Measurements from ENCODE around the gene XPO4. TPM values are rescaled to one million over a fixed set of nuclear protein-coding genes. Genes with fewer than 3 reads are reported as not detected.

XPO4 gene
- total and polyA plus RNA-seq, 10 of the 15 experiments (the other 5 are each of a cell fraction or from before 2014, with no cell fraction given): 3.6 to 24.9 (median 18.4) TPM

DNA sequence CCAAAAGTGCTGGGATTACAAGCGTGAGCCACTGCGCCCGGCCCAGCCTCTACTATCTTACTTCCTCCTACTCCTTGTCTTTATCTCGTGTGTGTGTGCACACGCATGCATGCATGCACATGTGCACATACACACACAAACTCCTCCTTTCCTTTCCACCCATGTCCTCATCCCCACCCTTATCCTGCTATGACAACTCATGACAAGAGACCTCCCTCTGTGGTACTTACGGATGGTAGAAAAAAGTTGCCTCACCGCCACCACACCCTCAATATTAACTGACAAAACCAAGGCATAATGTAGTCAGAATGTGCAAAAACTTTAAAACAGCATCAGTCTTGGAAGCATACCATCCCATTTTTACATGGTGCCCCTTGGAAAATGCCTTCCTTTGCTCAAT, 112.9 kb downstream of the XPO4 start (continued):
- TF ChIP-seq CHD4 (IDR thresholded peaks at IDR 0.05): no peak
- TF ChIP-seq, protein P1, sequence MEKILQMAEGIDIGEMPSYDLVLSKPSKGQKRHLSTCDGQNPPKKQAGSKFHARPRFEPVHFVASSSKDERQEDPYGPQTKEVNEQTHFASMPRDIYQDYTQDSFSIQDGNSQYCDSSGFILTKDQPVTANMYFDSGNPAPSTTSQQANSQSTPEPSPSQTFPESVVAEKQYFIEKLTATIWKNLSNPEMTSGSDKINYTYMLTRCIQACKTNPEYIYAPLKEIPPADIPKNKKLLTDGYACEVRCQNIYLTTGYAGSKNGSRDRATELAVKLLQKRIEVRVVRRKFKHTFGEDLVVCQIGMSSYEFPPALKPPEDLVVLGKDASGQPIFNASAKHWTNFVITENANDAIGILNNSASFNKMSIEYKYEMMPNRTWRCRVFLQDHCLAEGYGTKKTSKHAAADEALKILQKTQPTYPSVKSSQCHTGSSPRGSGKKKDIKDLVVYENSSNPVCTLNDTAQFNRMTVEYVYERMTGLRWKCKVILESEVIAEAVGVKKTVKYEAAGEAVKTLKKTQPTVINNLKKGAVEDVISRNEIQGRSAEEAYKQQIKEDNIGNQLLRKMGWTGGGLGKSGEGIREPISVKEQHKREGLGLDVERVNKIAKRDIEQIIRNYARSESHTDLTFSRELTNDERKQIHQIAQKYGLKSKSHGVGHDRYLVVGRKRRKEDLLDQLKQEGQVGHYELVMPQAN (conservative IDR thresholded peaks at IDR 0.05): no peak

DNA sequence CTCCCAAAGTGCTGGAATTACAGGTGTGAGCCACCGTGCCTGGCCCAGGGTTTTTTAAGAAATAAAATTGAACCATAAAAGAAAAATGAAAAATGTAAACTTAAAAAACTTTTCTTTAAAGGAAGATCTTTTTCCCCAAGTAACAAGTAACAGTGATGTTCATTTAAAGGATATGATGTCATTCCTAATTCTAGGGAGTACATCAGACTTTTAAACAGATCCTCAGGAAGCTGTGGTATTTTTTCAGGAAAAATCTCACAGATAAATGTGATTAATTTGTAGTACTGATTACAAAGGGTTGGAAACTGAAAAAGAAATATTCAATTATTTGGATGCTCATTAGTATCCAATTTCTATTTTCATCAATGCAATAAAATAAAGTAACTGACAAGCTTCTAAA, 114.2 kb downstream of the XPO4 start:
- Histone ChIP-seq H3K4me3 (no peak overlapping the region), H3K4me2 (ENCODE audit: control insufficient read depth, insufficient read depth) (no peak overlapping the region), H4K20me1 (ENCODE audit: control insufficient read depth, insufficient read depth) (no peaks in the 10 kb centered on the region), H2AFZ (ENCODE audit: control insufficient read depth, low read depth, low read length) (no peak overlapping the region), H3K4me1 (ENCODE audit: control insufficient read depth, insufficient read depth, low read length) (no peaks in the 10 kb centered on the region), H3K27me3 (replicated peaks in 1 of 2; ENCODE audit: control insufficient read depth in 2 of 2, insufficient read depth in 2 of 2, low read length in 1 of 2) (no peaks in the 10 kb centered on the region), H3K79me2 (ENCODE audit: control insufficient read depth, insufficient read depth, low read length) (no peaks in the 10 kb centered on the region), H3K9me3 (replicated peaks; ENCODE audit: control insufficient read depth, insufficient read depth, low read length) (no peaks in the 10 kb centered on the region), H3K36me3 (ENCODE audit: control insufficient read depth in 2 of 2, insufficient read depth in 2 of 2, low read length in 1 of 2) (peaks cover 0 to 7% of the 10 kb centered on the region in 2 experiments), H3K27ac (ENCODE audit: control insufficient read depth, insufficient read depth) (no peak overlapping the region), H3K9ac (ENCODE audit: control insufficient read depth, insufficient read depth, low read length) (no peak overlapping the region)
- intact Hi-C loops (cut with micrococcal nuclease; ENCODE audit: unreplicated experiment) (no loop called here), in situ Hi-C loops (cut with MboI) (no loop called here)
- FAIRE-seq: no peak
- WGBS (ENCODE audit: insufficient coverage, insufficient replicate concordance, low lambda C conversion rate, missing lambda C conversion rate): 100% methylated on average over 1 of the region's 1 CpG
- ChIA-PET RAD21 (ENCODE audit: unreplicated experiment) (no interaction called here), POLR2A (no interaction called here), CTCF (no interaction called here), SMC1A (ENCODE audit: uncharacterized antibody, unreplicated experiment) (interaction anchor here (1.0 to 2.4 kb wide), 2 partner anchors 14 to 77 kb away, joined by 3 to 6 read pairs; partner anchors contain the start of gene EEF1AKMT1)
- no peak for DNase-seq (ENCODE audit: low read depth, low spot score)
- ATAC-seq: no peak
- no TSS peak for BruUV-seq (replicated peaks)
- no peak for TF ChIP-seq MEF2B (IDR thresholded peaks at IDR 0.05; ENCODE audit: partially characterized antibody, poor library complexity, severe bottlenecking)
- TF ChIP-seq NR2C2 (IDR thresholded peaks at IDR 0.05; ENCODE audit: borderline replicate concordance, control insufficient read depth, insufficient read length, low read depth): no peak
- TF ChIP-seq, protein P2, sequence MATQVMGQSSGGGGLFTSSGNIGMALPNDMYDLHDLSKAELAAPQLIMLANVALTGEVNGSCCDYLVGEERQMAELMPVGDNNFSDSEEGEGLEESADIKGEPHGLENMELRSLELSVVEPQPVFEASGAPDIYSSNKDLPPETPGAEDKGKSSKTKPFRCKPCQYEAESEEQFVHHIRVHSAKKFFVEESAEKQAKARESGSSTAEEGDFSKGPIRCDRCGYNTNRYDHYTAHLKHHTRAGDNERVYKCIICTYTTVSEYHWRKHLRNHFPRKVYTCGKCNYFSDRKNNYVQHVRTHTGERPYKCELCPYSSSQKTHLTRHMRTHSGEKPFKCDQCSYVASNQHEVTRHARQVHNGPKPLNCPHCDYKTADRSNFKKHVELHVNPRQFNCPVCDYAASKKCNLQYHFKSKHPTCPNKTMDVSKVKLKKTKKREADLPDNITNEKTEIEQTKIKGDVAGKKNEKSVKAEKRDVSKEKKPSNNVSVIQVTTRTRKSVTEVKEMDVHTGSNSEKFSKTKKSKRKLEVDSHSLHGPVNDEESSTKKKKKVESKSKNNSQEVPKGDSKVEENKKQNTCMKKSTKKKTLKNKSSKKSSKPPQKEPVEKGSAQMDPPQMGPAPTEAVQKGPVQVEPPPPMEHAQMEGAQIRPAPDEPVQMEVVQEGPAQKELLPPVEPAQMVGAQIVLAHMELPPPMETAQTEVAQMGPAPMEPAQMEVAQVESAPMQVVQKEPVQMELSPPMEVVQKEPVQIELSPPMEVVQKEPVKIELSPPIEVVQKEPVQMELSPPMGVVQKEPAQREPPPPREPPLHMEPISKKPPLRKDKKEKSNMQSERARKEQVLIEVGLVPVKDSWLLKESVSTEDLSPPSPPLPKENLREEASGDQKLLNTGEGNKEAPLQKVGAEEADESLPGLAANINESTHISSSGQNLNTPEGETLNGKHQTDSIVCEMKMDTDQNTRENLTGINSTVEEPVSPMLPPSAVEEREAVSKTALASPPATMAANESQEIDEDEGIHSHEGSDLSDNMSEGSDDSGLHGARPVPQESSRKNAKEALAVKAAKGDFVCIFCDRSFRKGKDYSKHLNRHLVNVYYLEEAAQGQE (IDR thresholded peaks at IDR 0.05; ENCODE audit: low read depth, low read length): no peak
- no peak for TF ChIP-seq CUX1 (IDR thresholded peaks at IDR 0.05; ENCODE audit: insufficient replicate concordance, low read depth, low read length)
- TF ChIP-seq BHLHE40 (IDR thresholded peaks at IDR 0.05; ENCODE audit: borderline replicate concordance in 1 of 2, low read depth in 2 of 2, low read length in 1 of 2): no peak
- no peak for TF ChIP-seq ZNF217 (IDR thresholded peaks at IDR 0.05)

All from GM12878 (cell line).